Gastrocnemius medialis (tissue), 4 donors: ENCODE measurements around the gene C6orf120. TPM values are rescaled to one million over a fixed set of nuclear protein-coding genes. Genes with fewer than 3 reads are reported as not detected.

Experiments used
- ATAC-seq, 2 donors: fragments of 150-250 bp; one replicate each; pipeline ENCODE4 v1.9.1; 2016
- DNase-seq, 2 donors: peaks; one replicate each; pipeline ENCODE4 v3.0.0-alpha.2; 2019
- H3K27ac ChIP-seq, 4 donors: fragments of 200-600 bp; sonication (generic); 1 replicate in 1 of 4; 2 replicates in 3 of 4; pipeline ENCODE4 v1.5.1; 2016 to 2018; ENCODE audit warnings: mild to moderate bottlenecking in 2 of 4, moderate library complexity in 1 of 4
- H3K27me3 ChIP-seq, 3 donors: fragments of 200-600 bp; sonication (generic) in 2 of 3; 1 replicate in 1 of 3; 2 replicates in 2 of 3; pipeline versions ENCODE4 v1.5.1 to v1.6.0; 2016 to 2019; ENCODE audit warnings: mild to moderate bottlenecking in 1 of 3, moderate library complexity in 1 of 3
- H3K36me3 ChIP-seq, 2 donors: fragments of 200-600 bp; sonication (generic) in 1 of 2; one replicate each; pipeline ENCODE4 v1.5.1; 2017 to 2018
- H3K4me1 ChIP-seq, 2 donors: fragments of 200-600 bp; sonication (generic) in 1 of 2; one replicate each; pipeline ENCODE4 v1.5.1; 2016 to 2017; ENCODE audit warnings: mild to moderate bottlenecking in 2 of 2
- H3K4me3 ChIP-seq, 4 donors: fragments of 200-600 bp; sonication (generic) in 3 of 4; 1 replicate in 1 of 4; 2 replicates in 3 of 4; pipeline ENCODE4 v1.5.1; 2016 to 2019; ENCODE audit warnings: mild to moderate bottlenecking in 2 of 4
- H3K9me3 ChIP-seq, 3 donors: fragments of 200-600 bp; sonication (generic) in 2 of 3; 1 replicate in 1 of 3; 2 replicates in 2 of 3; pipeline ENCODE4 v1.5.1; 2016 to 2019
- POLR2A ChIP-seq, 2 donors: fragments of 450-650 bp; IDR thresholded peaks; one replicate each; pipeline ENCODE4 v1.6.1; 2017; ENCODE audit warnings: antibody characterized with exemption in 2 of 2, mild to moderate bottlenecking in 2 of 2, moderate library complexity in 2 of 2
- in situ Hi-C, 4 donors: fragments of 200-750 bp; cut with MboI; loops; one replicate each; pipeline versions ENCODE4 v1.15.0 to v1.8.0; 2017; ENCODE audit warnings: low sequenced_read_pairs in 4 of 4
- intact Hi-C: fragments of 100-400 bp; cut with DNase I; formaldehyde crosslinking; loops from one replicate; pipeline ENCODE4 v1.15.1; 2023; ENCODE audit warnings: low total_unique reads
- total RNA-seq, 4 donors: library from RNA; depleted of rRNA; stranded (reverse); fragments of >200 nt; gene quantifications; one replicate each; pipeline versions ENCODE4 v1.1.0 to v1.2.3, GENCODE V29; 2016
- TF ChIP-seq, protein P1 (sequence below), 5 experiments: fragments of 450-650 bp in 3 of 5; fragments of 200-600 bp in 2 of 5; sonication (generic) in 2 of 5; IDR thresholded peaks in 4 of 5; conservative IDR thresholded peaks in 1 of 5; 1 replicate in 4 of 5; 2 replicates in 1 of 5; pipeline ENCODE4 v1.5.1; 2016 to 2019; ENCODE audit warnings: antibody characterized with exemption in 5 of 5, mild to moderate bottlenecking in 3 of 5, moderate library complexity in 3 of 5

C6orf120 gene
- total RNA-seq, 4 donors from 2014 or later, result 23.8 to 41.4 (median 29.4) TPM

DNA sequence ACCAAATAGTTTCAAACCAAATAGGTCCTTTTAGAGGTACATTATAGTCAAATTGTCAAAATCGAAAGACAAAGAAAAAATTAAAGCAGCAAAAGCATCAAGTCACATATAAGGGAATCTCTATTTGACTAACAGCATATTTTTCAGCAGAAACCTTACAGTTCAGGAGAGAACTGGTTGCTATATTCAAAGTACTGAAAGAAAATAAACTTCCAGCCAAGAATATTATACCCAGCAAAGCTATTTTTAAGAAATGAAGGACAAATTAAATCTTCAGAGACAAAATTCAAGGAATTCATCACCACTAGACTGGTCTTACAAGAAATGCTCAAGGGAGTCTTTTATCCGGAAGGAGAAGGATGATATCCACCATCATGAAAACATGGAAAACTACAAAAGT lies 16.1 kb upstream of the C6orf120 start:
- intact Hi-C loops (no loop called here), in situ Hi-C loops (no loop called here)
- ATAC-seq (no peak), DNase-seq (no peak)
- peaks cover 0 to 25% of the 10 kb centered on the region in 2 donors for H3K36me3 ChIP-seq
- no peak overlapping the region for H3K4me3 ChIP-seq
- no peaks in the 10 kb centered on the region for H3K9me3 ChIP-seq
- no peaks in the 10 kb centered on the region for H3K27me3 ChIP-seq
- TF ChIP-seq POLR2A (IDR thresholded peaks at IDR 0.05), result no peak
- TF ChIP-seq, protein P1, sequence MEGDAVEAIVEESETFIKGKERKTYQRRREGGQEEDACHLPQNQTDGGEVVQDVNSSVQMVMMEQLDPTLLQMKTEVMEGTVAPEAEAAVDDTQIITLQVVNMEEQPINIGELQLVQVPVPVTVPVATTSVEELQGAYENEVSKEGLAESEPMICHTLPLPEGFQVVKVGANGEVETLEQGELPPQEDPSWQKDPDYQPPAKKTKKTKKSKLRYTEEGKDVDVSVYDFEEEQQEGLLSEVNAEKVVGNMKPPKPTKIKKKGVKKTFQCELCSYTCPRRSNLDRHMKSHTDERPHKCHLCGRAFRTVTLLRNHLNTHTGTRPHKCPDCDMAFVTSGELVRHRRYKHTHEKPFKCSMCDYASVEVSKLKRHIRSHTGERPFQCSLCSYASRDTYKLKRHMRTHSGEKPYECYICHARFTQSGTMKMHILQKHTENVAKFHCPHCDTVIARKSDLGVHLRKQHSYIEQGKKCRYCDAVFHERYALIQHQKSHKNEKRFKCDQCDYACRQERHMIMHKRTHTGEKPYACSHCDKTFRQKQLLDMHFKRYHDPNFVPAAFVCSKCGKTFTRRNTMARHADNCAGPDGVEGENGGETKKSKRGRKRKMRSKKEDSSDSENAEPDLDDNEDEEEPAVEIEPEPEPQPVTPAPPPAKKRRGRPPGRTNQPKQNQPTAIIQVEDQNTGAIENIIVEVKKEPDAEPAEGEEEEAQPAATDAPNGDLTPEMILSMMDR (IDR thresholded peaks at IDR 0.05 in 4 of 5, conservative IDR thresholded peaks at IDR 0.05 in 1 of 5), result no peak
- H3K4me1 ChIP-seq, result peaks cover 0 to 2% of the 10 kb centered on the region in 2 donors
- H3K27ac ChIP-seq, result no peak overlapping the region

DNA sequence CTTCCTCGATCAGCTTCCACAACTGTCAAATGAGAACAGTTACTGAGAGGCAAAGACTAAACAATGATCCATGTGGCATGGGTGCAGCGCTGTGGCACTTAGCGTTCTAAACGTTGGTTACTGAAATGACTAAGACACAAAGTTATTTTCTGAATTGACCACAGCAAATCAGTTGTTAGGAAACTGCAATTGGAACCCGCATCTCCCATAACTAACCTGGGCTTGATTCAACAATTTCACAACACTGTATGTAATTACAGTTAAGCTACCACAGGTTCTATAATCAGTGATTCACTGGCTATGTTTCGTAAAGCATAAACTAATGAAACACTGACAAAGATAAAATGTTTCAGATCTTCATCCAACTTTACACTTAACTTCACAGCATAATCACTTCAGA lies 12.6 kb upstream of the C6orf120 start:
- in situ Hi-C loops (no loop called here), intact Hi-C loops (no loop called here)
- DNase-seq (no peak), ATAC-seq (peak; percentile 62 to 80)
- Histone ChIP-seq H3K27me3 (no peaks in the 10 kb centered on the region), H3K36me3 (peaks cover 0 to 25% of the 10 kb centered on the region in 2 donors), H3K9me3 (no peaks in the 10 kb centered on the region), H3K27ac (peak overlapping the region in 2 of 4 donors; percentile 44 to 65), H3K4me1 (peaks cover 0 to 2% of the 10 kb centered on the region in 2 donors), H3K4me3 (no peak overlapping the region)
- TF ChIP-seq, protein P1 (IDR thresholded peaks at IDR 0.05 in 4 of 5, conservative IDR thresholded peaks at IDR 0.05 in 1 of 5), result no peak
- no peak for TF ChIP-seq POLR2A (IDR thresholded peaks at IDR 0.05)

DNA sequence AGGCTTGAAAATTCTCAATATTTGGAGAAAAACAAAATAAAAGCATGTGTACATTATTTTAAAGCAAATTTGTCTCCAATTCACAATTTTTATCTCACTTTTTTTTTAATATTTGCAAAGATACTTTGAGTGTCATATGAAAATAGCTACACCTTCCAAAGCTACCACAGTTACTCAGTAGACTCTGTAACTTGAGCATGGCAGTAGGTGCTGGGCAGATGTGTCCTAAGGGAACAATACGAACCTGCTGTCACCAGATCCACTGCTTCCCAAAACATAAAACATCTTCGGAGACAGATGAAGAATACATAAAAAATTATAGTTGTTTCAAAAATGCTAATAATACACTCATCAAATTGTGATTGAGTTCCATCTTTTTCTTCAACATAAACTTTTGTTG lies 10.7 kb upstream of the C6orf120 start:
- Histone ChIP-seq H3K36me3 (peaks cover 0 to 20% of the 10 kb centered on the region in 2 donors), H3K27ac (peak overlapping the region in 1 of 4 donors; percentile 32), H3K27me3 (no peaks in the 10 kb centered on the region), H3K9me3 (no peaks in the 10 kb centered on the region), H3K4me3 (no peak overlapping the region), H3K4me1 (peaks cover 0 to 2% of the 10 kb centered on the region in 2 donors)
- ATAC-seq, result peak; percentile 45 to 63
- intact Hi-C loops (no loop called here), in situ Hi-C loops (no loop called here)
- no peak for DNase-seq
- no peak for TF ChIP-seq POLR2A (IDR thresholded peaks at IDR 0.05)

DNA sequence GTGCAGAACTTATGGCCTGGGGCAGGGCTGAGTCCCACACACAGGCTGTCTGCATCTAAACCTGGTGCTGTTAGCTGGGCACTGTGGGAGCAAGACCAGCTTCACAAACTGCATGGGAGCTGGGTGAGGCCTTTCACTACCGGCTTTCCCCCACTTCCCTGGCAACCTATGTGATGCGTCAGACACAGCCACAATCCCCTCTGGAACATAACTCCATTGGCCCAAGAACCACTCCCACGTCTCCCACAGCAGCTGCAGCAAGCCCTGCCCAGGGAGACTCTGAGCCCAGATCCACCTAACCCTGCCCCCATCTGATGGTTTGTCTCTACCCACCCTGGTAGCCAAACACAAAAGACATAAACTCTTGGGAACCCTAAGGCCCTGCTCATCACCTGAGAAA lies 9.4 kb upstream of the C6orf120 start:
- Histone ChIP-seq H3K4me1 (peaks cover 0 to 2% of the 10 kb centered on the region in 2 donors), H3K36me3 (peaks cover 0 to 9% of the 10 kb centered on the region in 2 donors), H3K9me3 (no peaks in the 10 kb centered on the region), H3K4me3 (no peak overlapping the region), H3K27ac (no peak overlapping the region), H3K27me3 (no peaks in the 10 kb centered on the region)
- in situ Hi-C loops (no loop called here), intact Hi-C loops (no loop called here)
- no peak for ATAC-seq
- no peak for TF ChIP-seq POLR2A (IDR thresholded peaks at IDR 0.05)
- TF ChIP-seq, protein P1 (IDR thresholded peaks at IDR 0.05 in 4 of 5, conservative IDR thresholded peaks at IDR 0.05 in 1 of 5), result no peak
- DNase-seq, result no peak

DNA sequence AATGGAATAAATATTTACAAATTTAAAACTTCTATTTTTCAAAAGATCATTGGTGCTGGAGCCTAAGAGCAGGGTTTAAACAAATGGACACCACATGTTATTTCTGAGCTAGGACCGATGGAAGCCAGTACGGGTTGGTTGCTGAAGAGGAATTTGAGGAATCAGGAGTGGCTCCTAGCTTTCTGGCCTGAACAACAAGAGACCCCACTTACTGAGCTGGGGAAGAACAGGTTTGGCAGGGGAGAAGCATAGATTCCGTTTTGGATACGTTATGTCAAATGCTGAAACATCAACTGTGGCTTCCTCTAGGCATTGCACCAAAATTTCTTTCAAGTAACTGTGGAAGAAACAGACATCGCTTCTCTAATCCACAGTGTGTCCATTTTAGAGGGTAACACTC lies 6.8 kb upstream of the C6orf120 start:
- Histone ChIP-seq H3K4me3 (no peak overlapping the region), H3K9me3 (no peaks in the 10 kb centered on the region), H3K36me3 (no peaks in the 10 kb centered on the region), H3K4me1 (peaks cover under 1 to 5% of the 10 kb centered on the region in 2 donors), H3K27me3 (no peaks in the 10 kb centered on the region), H3K27ac (no peak overlapping the region)
- intact Hi-C loops (no loop called here), in situ Hi-C loops (no loop called here)
- DNase-seq (no peak), ATAC-seq (no peak)
- no peak for TF ChIP-seq POLR2A (IDR thresholded peaks at IDR 0.05)
- TF ChIP-seq, protein P1 (IDR thresholded peaks at IDR 0.05 in 4 of 5, conservative IDR thresholded peaks at IDR 0.05 in 1 of 5), result no peak
